Hepatocyte (in vitro differentiated cells): Measurements from ENCODE around the gene PDCD4. TPM values are rescaled to one million over a fixed set of nuclear protein-coding genes. Genes with fewer than 3 reads are reported as not detected.

Experiments
- DNase-seq: peaks from one replicate; pipeline ENCODE4 v3.0.0-alpha.2; 2016; ENCODE audit warnings: low spot score
- H2AFZ ChIP-seq: fragments of 200-600 bp; sonication (generic); 2 replicates; pipeline ENCODE4 v1.6.0; 2016; ENCODE audit warnings: antibody characterized with exemption, mild to moderate bottlenecking
- H3K27ac ChIP-seq: fragments of 200-600 bp; sonication (generic); 2 replicates; pipeline ENCODE4 v1.5.1; 2016; ENCODE audit warnings: mild to moderate bottlenecking
- H3K27me3 ChIP-seq: fragments of 200-600 bp; sonication (generic); 2 replicates; pipeline ENCODE4 v1.6.1; 2016
- H3K36me3 ChIP-seq: fragments of 200-600 bp; sonication (generic); replicated peaks from 2 replicates; pipeline ENCODE4 v1.5.1; 2016; ENCODE audit warnings: low read depth; ENCODE audit not compliant: insufficient read depth
- H3K4me1 ChIP-seq: fragments of 200-600 bp; sonication (generic); 2 replicates; pipeline ENCODE4 v1.5.1; 2016; ENCODE audit warnings: mild to moderate bottlenecking, moderate library complexity; ENCODE audit not compliant: insufficient read depth
- H3K4me2 ChIP-seq: fragments of 200-600 bp; sonication (generic); 2 replicates; pipeline ENCODE4 v1.6.0; 2016
- H3K4me3 ChIP-seq: fragments of 200-600 bp; sonication (generic); 2 replicates; pipeline ENCODE4 v1.5.1; 2016; ENCODE audit warnings: mild to moderate bottlenecking
- H3K79me2 ChIP-seq: fragments of 200-600 bp; sonication (generic); 2 replicates; pipeline ENCODE4 v1.6.0; 2017; ENCODE audit warnings: mild to moderate bottlenecking
- H3K9me2 ChIP-seq: fragments of 200-600 bp; sonication (generic); replicated peaks from 2 replicates; pipeline ENCODE4 v1.6.0; 2017; ENCODE audit warnings: mild to moderate bottlenecking; ENCODE audit not compliant: insufficient read depth
- H3K9me3 ChIP-seq: fragments of 200-600 bp; sonication (generic); 2 replicates; pipeline ENCODE4 v1.5.1; 2016; ENCODE audit warnings: low read depth, mild to moderate bottlenecking
- H4K20me1 ChIP-seq: fragments of 200-600 bp; sonication (generic); 2 replicates; pipeline ENCODE4 v1.6.0; 2016; ENCODE audit warnings: mild to moderate bottlenecking; ENCODE audit not compliant: insufficient read depth, poor library complexity, severe bottlenecking
- EZH2 ChIP-seq: fragments of 200-600 bp; sonication (generic); IDR thresholded peaks from 2 replicates; pipeline ENCODE4 v1.6.1; 2016; ENCODE audit warnings: antibody characterized with exemption, mild to moderate bottlenecking, borderline replicate concordance
- EZH2phosphoT487 ChIP-seq: fragments of 200-600 bp; sonication (generic); IDR thresholded peaks from one replicate; pipeline ENCODE4 v1.6.1; 2018; ENCODE audit warnings: antibody characterized with exemption, mild to moderate bottlenecking, low read depth, moderate library complexity; ENCODE audit not compliant: unreplicated experiment, severe bottlenecking
- WGBS: methylation state at CpG from one replicate; pipeline ENCODE4 v1.1.6; 2016; ENCODE audit warnings: low lambda C conversion rate; ENCODE audit errors: missing lambda C conversion rate; 5-methylcytosine and 5-hydroxymethylcytosine counted together
- polyA plus RNA-seq: library from polyadenylated mRNA; unstranded; fragments of >200 nt; fragmentation: Nextera tagmentation; extraction: Ambion mirVana; gene quantifications from 2 replicates; pipeline ENCODE4 v1.2.1, GENCODE V29; 2016
- total RNA-seq: library from RNA; depleted of rRNA; stranded (reverse); fragments of >200 nt; gene quantifications from 2 replicates; pipeline ENCODE4 v1.2.3, GENCODE V29; 2014
- TF ChIP-seq, protein P1 (sequence below): fragments of 200-600 bp; sonication (generic); IDR thresholded peaks from 2 replicates; pipeline ENCODE4 v1.5.1; 2016; ENCODE audit warnings: antibody characterized with exemption, mild to moderate bottlenecking; ENCODE audit not compliant: poor library complexity

The PDCD4 gene
- total and polyA plus RNA-seq, 2 experiments from 2014 or later: 315 to 791 TPM

DNA sequence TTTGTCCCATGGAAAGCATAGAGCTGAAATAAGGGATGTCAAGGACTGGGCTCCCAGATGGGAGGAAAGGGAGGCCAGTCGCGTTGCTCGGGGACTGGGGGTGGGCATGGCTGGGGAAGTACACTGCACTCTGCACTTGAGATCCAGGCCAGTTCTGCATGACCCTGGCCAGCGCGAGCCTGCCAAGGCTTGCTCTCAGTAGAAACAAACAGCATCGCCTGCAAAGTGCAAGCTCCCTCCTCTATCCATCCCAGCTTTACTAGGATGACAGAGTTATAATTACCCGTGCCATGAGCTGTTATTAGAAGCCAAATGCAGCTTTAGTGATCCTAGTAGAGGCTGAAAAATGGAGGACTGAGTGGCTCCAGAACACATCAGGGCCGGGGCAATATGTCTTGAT, 43.9 kb upstream of the PDCD4 start:
- WGBS: 74% methylated on average over 8 of the region's 8 CpGs
- no peak overlapping the region for H2AFZ ChIP-seq
- no peak for DNase-seq
- no peaks in the 10 kb centered on the region for H3K9me3 ChIP-seq
- H3K4me3 ChIP-seq: no peak overlapping the region
- no peaks in the 10 kb centered on the region for H3K27me3 ChIP-seq
- TF ChIP-seq EZH2: no peak
- no peak for TF ChIP-seq EZH2phosphoT487
- TF ChIP-seq, protein P1, sequence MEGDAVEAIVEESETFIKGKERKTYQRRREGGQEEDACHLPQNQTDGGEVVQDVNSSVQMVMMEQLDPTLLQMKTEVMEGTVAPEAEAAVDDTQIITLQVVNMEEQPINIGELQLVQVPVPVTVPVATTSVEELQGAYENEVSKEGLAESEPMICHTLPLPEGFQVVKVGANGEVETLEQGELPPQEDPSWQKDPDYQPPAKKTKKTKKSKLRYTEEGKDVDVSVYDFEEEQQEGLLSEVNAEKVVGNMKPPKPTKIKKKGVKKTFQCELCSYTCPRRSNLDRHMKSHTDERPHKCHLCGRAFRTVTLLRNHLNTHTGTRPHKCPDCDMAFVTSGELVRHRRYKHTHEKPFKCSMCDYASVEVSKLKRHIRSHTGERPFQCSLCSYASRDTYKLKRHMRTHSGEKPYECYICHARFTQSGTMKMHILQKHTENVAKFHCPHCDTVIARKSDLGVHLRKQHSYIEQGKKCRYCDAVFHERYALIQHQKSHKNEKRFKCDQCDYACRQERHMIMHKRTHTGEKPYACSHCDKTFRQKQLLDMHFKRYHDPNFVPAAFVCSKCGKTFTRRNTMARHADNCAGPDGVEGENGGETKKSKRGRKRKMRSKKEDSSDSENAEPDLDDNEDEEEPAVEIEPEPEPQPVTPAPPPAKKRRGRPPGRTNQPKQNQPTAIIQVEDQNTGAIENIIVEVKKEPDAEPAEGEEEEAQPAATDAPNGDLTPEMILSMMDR: no peak
- no peaks in the 10 kb centered on the region for H3K36me3 ChIP-seq
- no peak overlapping the region for H3K4me2 ChIP-seq
- H3K4me1 ChIP-seq: peaks cover 43% of the 10 kb centered on the region
- H3K9me2 ChIP-seq: no peaks in the 10 kb centered on the region
- H3K79me2 ChIP-seq: no peaks in the 10 kb centered on the region
- no peak overlapping the region for H3K27ac ChIP-seq
- no peaks in the 10 kb centered on the region for H4K20me1 ChIP-seq

DNA sequence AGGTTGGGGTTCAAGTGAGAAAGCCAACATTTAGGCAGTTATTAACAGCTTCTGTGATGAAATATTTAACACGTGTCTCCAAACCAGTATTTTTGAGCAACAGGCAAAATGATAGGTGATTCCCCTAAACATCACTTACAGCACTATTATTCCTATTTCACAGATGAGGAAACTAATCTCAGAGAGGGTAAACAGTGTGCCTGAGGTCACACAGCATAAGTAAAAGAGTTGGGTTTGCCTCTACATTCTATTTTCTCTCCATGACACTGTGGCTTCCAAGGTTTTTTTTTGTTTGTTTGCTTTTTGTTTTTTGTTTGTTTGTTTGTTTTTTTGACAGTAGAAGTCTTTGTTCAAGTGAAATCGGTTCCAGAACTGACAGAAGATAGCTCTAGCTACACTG, 43.2 kb upstream of the PDCD4 start:
- 64% methylated on average over 2 of the region's 2 CpGs for WGBS
- no peaks in the 10 kb centered on the region for H3K27me3 ChIP-seq
- H3K36me3 ChIP-seq: no peaks in the 10 kb centered on the region
- no peak overlapping the region for H3K4me3 ChIP-seq
- no peak overlapping the region for H3K27ac ChIP-seq
- DNase-seq: no peak
- TF ChIP-seq, protein P1: no peak
- TF ChIP-seq EZH2phosphoT487: no peak
- no peak for TF ChIP-seq EZH2
- H3K9me2 ChIP-seq: no peaks in the 10 kb centered on the region
- no peak overlapping the region for H2AFZ ChIP-seq
- peaks cover 36% of the 10 kb centered on the region for H3K4me1 ChIP-seq
- no peaks in the 10 kb centered on the region for H4K20me1 ChIP-seq
- no peaks in the 10 kb centered on the region for H3K79me2 ChIP-seq
- no peaks in the 10 kb centered on the region for H3K9me3 ChIP-seq
- H3K4me2 ChIP-seq: no peak overlapping the region

DNA sequence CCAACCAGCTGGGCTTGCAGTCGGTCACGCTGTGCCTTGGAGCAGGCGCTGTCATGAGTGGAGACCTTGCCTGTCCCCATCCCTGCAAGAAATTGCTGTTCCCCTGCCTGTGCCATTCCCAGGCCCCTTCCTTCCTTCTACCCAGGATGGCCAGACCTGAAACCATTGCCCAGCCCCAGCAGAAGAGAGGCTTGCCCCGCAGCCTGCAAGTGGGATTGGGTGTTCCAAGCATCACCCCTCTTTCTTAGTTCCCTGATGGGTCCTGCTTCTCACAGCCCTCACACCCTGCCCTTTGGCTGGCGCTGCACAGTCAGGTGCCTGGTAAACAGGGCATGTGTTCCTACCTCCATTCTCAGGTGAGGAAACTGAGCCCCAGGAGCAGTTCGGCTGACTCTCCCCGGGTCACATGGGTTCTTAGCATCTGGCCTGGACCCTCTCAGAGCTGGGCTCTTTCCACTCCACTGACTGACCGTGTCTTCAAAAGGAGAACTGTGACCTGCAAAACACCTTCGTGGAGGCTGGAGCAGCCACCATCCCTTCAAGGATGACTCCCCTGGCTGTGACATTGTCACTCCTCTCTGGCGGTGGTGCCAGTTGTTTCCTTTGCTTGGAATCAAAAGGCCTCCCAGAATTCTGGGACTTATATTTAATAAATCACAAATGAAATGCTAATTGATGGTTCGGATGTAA, 41.9 kb upstream of the PDCD4 start:
- Histone ChIP-seq H3K4me2 (no peak overlapping the region), H3K9me3 (no peaks in the 10 kb centered on the region), H3K79me2 (no peaks in the 10 kb centered on the region), H3K4me3 (no peak overlapping the region), H3K27ac (no peak overlapping the region), H4K20me1 (no peaks in the 10 kb centered on the region), H2AFZ (no peak overlapping the region), H3K27me3 (no peaks in the 10 kb centered on the region), H3K9me2 (no peaks in the 10 kb centered on the region), H3K4me1 (peaks cover 35% of the 10 kb centered on the region), H3K36me3 (no peaks in the 10 kb centered on the region)
- no peak for DNase-seq
- TF ChIP-seq EZH2phosphoT487 (no peak), EZH2 (no peak)
- TF ChIP-seq, protein P1: no peak
- 88% methylated on average over 11 of the region's 11 CpGs for WGBS
